GDM1 (cell line): Measurements from ENCODE around the gene SYNDIG1.

Experiments used
- DNase-seq: peaks from one replicate; lab custom pipeline; 2025; lab: John Stamatoyannopoulos, UW

SYNDIG1 gene

GRCh38 chr20:24448170-24448569, 21.3 kb upstream of the SYNDIG1 start:
- no peak for DNase-seq

GRCh38 chr20:24449026-24449720, 20.3 kb upstream of the SYNDIG1 start:
- no peak for DNase-seq

- DNase-seq: no peak
Measured at GRCh38 chr20:24450177-24450576, 19.3 kb upstream of the SYNDIG1 start.

GRCh38 chr20:24450624-24451376, 18.6 kb upstream of the SYNDIG1 start:
- no peak for DNase-seq

- DNase-seq: no peak
Measured at GRCh38 chr20:24451428-24451827, 18.0 kb upstream of the SYNDIG1 start.

- DNase-seq: no peak
Measured at GRCh38 chr20:24452016-24452415, 17.4 kb upstream of the SYNDIG1 start.

GRCh38 chr20:24452498-24453127, 16.8 kb upstream of the SYNDIG1 start:
- no peak for DNase-seq

- DNase-seq: no peak
Measured at GRCh38 chr20:24453869-24454268, 15.6 kb upstream of the SYNDIG1 start.

GRCh38 chr20:24455081-24455480, 14.3 kb upstream of the SYNDIG1 start:
- no peak for DNase-seq

GRCh38 chr20:24456398-24456781, 13.0 kb upstream of the SYNDIG1 start:
- DNase-seq: no peak

- DNase-seq: no peak
Measured at GRCh38 chr20:24458436-24458835, 11.0 kb upstream of the SYNDIG1 start.

- no peak for DNase-seq
Measured at GRCh38 chr20:24459733-24460132, 9.7 kb upstream of the SYNDIG1 start.

GRCh38 chr20:24460712-24461111, 8.7 kb upstream of the SYNDIG1 start:
- DNase-seq: no peak

- DNase-seq: no peak
Measured at GRCh38 chr20:24461848-24462247, 7.6 kb upstream of the SYNDIG1 start.

- DNase-seq: no peak
Measured at GRCh38 chr20:24462460-24463010, 6.9 kb upstream of the SYNDIG1 start.

- no peak for DNase-seq
Measured at GRCh38 chr20:24465159-24465558, 4.3 kb upstream of the SYNDIG1 start.

- DNase-seq: no peak
Measured at GRCh38 chr20:24465730-24466129, 3.7 kb upstream of the SYNDIG1 start.

GRCh38 chr20:24468401-24469115, 871 bp upstream of the SYNDIG1 start:
- no peak for DNase-seq

GRCh38 chr20:24469894-24470745, 691 bp downstream of the SYNDIG1 start:
- no peak for DNase-seq

- DNase-seq: no peak
Measured at GRCh38 chr20:24470746-24471582, 1.5 kb downstream of the SYNDIG1 start.
